NCI-H2227 (cell line): Measurements from ENCODE around the gene ST6GAL2.

Experiments
- DNase-seq: peaks from one replicate; lab custom pipeline; 2025; ENCODE audit not compliant: unreplicated experiment; lab: John Stamatoyannopoulos, UW

The ST6GAL2 gene

DNA sequence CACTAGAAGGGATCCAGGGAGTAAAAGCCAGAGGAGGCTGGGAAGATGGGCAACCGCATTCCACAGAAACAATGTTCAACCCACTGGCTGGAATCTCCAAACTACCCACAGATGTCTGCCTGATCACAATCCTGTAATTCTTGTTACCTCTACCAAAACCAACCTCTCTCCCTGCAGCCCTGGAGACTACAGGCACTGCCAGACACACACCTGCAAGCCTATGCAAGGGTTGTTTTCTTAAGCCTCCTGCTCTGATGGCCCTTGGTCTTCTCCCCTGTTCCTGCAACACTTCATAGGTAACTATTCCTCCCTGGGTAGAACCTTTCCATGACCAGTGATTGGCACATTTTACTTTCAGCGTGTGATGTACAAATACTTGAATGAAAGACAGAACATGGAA, 21.9 kb downstream of the ST6GAL2 start:
- DNase-seq: no peak

- no peak for DNase-seq
Measured at GRCh38 chr2:106863387-106863786, 22.6 kb downstream of the ST6GAL2 start.

- DNase-seq: no peak
Measured at GRCh38 chr2:106859498-106859897, 26.5 kb downstream of the ST6GAL2 start.

GRCh38 chr2:106858810-106859209, 27.2 kb downstream of the ST6GAL2 start:
- DNase-seq: no peak

DNA sequence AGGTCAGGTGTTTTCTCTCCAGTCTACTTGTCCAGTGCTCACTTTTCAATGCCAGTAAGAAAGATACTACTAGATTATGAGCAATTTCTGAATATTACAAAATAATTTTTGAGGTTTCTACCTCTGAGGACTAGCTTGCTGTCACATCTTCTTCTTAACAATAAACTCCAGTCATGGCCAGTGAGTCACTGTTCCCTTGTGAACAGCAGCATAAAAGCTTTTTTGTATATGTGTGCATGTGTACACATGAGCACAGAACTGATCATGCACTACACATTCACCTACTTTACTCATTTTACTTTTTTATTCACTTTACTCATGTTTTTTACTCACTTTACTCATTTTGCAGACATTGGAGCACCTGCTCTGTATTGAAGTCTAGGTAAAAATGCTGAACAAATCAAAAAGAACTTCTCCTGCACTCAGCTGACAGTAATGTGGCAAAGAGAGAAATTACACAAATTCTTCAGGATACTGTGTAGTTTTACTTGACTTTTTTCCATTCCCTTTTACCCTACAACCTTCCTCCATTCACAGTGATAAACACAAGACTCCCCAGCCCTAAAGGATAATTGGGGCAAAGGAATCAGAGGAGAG, 28.0 kb downstream of the ST6GAL2 start:
- no peak for DNase-seq

GRCh38 chr2:106853631-106854030, 32.3 kb downstream of the ST6GAL2 start:
- no peak for DNase-seq

DNA sequence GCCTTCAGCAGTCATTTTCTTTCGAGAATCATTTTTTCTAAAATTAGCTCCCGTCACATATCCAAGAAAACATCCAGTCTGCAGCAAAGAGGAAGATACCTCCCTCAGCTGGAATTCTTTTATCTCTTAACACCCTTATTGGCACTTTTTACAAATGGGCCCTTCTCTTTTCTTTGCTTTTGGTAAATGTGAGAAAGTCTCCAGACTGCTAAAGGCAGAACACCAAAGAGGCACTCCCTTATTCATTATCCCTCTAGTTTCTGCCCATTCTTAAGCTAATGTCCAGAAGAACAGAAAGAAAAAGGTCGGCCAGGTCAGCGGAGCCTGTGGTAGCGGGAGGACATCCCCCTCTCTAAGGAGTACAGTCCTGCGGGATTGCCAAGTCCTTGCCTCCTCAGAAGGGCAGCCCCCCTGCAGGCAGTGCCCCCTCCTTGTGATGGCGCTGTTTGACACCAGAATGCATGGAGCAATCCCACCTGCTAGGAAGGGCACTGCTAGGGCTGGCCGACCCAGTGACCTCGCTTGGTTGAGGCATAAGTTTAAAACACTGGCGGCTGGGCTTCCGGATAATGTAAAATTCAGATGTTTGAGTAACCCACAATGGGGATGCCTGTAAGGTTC, 34.0 kb downstream of the ST6GAL2 start:
- no peak for DNase-seq

DNA sequence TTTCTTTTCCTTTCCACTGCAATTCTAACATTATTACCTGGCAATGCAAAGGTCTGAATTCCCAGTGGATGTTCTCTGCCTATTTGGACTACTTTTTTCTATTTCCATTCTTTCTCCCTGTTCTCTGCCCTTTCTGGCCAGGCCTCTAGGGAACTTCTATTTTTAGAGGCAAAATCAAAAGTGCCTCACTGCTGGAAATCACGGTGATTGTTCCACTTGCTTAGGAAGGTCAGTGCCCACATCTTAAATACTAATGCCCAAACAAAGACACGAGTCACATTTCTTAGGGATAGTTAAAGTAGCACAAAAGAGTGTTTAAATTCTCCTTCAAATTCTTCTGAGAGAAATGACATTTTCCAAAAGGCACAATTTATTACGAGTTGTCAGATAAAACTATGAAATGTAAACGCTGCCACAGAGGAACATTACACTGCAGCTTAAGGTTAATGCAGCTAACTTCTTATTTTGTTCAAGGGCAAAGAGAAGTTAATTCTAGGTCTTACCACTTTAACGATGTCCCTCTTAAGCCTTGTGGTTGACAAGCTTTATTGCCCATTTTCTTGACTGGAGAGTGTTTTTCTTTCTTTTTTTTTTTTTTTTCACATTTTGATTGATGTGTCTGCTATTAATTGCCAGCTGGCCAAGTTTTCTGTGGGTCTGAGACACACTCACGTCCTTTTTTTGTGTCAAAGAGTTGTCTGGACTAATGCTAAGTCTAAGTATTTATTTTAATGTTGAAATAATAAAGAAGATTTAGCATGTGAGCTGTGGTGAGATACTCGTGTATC, 34.7 kb downstream of the ST6GAL2 start:
- no peak for DNase-seq

GRCh38 chr2:106849253-106849652, 36.7 kb downstream of the ST6GAL2 start:
- DNase-seq: no peak

DNA sequence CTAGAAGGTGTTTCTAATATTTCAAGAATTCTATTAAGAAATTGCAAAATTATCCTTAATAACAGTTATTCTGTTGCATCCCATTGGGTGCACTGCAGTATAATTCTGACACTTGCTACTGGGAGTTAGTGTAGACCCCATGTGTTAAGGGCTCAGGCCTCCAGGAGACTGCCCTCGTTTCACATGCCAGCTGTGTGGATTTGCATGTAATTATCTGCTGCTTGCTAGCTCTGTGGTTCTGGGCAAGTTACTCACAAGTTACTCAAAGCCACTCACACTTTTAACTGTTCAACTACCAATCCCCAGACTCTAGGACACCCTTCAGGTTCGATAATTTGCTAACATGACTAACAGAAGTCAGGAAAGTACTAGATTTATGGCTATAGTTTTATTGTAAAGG, 38.6 kb downstream of the ST6GAL2 start:
- no peak for DNase-seq

DNA sequence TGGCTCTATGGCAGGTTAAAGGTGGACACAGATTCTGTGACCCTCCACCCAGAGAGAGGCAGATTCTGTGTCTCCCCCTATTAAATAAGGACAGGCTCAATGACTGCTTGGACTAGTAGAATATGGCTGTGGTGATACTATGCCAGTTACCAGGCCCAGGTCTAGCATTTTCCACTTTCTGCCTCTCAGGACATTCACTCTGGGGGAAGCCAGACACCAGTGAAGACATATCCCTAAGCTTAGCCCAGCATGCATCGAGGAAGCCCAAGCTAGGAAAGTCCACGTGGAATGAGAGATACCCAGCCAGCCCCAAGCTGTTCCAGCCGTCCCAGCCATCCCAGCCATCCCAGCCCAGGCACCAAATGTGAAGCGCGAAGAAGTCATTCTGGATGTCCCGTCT, 40.3 kb downstream of the ST6GAL2 start:
- DNase-seq: no peak

DNA sequence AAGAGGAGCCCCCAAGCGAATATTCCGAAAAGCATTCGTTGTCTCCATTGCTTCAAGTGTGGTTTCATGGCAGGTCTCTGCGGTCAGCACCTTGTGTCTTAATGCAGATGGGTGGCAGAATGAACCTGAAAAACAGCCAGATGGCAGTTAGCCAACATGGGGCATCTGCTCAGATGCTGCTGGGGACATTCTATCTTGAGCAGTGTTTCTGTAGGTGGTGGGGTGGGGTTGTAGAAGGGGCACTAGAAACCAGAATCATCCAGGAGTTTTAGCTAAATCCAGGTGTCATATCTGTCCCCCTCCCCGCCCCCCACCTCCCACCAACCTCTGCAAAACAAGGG, 42.1 kb downstream of the ST6GAL2 start:
- no peak for DNase-seq

DNA sequence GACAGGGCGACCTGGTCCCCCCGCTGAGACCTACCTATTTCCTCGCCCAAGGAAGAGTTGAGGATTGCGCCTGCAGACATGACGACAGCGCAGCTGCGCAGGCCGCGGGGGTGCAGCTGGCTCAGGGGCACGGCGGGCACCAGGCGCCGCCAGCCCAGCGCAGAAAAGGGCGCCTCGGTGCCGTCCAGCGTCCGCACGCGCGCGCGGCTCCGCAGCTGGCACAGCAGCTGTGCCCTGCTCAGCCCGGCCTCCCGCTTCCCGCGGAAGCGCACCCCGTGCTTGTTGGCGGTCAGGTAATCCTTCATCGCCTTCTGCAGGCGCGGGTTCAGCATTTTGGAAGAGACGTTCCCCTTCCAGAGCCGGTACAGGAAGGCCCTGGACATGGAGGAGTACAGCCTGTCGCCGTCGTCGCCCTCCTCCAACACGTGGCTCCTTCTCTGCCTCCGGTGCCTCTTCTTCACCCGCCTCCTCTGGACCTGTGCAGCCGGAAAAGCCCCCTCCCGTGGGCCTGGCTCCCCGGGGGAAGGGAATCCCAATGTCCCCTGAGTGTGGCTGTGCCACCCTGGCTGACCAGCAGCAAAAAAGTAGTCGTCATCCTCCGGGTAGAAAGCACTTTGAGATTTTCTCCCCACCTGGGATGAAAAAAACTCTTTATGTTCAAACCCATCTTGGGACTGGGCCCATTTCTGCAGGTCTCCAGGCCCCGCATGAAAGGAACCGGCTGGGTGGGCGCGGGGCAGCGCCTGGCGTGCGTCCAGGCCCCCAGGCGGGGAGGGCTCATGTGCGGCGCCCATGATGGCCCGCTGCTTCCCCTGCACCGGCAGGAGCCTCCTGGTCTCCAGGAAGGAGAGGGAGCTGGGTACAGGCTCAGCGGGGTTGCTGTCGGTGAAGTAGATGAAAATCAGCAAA, 42.7 kb downstream of the ST6GAL2 start:
- DNase-seq: no peak

- DNase-seq: no peak
Measured at GRCh38 chr2:106841886-106842645, 43.9 kb downstream of the ST6GAL2 start.

- no peak for DNase-seq
Measured at GRCh38 chr2:106840818-106841217, 45.1 kb downstream of the ST6GAL2 start.

GRCh38 chr2:106839849-106840595, 45.9 kb downstream of the ST6GAL2 start:
- DNase-seq: no peak

DNA sequence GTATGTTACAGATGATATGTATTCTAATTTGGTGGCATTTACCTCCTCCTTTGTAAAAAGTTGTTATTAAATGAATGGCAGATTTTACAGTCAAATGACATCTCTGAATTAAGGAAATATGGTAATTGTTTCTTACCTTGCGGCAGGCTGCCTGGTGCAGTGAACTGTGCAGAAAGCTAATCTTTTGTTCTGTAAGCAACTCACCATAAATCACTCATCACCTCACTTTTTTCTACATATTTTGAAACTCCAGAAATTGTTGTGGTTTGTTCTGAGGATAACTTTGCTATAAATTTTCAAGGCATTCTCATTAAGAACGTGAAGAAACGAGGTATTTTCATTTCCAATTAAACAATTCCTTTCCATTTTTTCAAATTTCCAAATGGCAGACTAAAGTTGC, 52.7 kb downstream of the ST6GAL2 start:
- DNase-seq: no peak

DNA sequence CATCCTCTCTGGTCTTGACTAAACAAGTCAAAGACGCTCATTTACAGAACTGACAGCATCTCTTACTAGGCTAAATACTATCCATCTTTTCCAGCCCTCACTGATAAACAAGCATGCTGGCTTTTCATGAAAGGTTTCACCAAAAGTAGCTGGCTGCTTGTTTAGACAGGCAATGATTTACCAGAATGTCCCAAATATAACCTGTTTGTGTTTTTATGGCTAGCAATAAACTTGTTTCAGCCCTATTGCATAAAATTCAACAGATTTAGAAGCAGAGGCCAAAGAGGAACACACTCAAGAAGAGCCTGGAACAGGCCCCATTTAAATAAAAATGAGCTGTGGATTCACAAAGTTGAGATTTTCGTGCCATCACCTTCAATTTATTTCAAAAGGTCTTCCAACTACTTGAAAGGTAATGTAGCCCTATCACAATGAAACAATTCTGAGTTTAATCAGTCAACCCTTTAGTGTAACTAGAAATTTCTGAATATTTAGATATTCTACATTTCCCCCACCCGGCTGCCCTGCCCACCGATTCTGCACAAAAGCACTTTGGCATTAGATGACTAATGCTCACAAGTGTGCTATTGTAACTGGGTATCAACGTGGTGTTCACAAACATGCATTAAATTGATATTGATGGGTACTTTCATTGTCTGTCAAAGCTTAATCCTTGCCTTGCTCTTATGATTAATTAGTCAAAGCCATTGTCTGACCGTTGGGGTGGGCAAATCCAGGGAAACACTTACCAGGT, 54.0 kb downstream of the ST6GAL2 start:
- DNase-seq: no peak

GRCh38 chr2:106831241-106831640, 54.7 kb downstream of the ST6GAL2 start:
- no peak for DNase-seq
